NCI-H1105 (cell line): Measurements from ENCODE around the gene EIF4G3.
"Not testable (repeated sequence)": the region's sequence is repeated elsewhere in the genome, so short reads cannot be mapped to it uniquely, and the experiment has no call there.

ENCODE experiments used
- DNase-seq: peaks from one replicate; lab custom pipeline; 2025; lab: John Stamatoyannopoulos, UW

Gene EIF4G3

GRCh38 chr1:21176586-21177555 is at the start of gene EIF4G3:
TSS of gene EIF4G3 (minus strand) at chr1:21176897. CDS start at chr1:21002742, 174,155 bp downstream.
- DNase-seq = peak; percentile 98

GRCh38 chr1:21225065-21225464 is 48.4 kb upstream of the EIF4G3 start:
- DNase-seq = no peak

- peak; percentile 64 for DNase-seq
Observed at GRCh38 chr1:21220815-21221214, 44.1 kb upstream of the EIF4G3 start.

GRCh38 chr1:21219674-21220073 is 43.0 kb upstream of the EIF4G3 start:
- no peak for DNase-seq

- DNase-seq = no peak
Observed at GRCh38 chr1:21217812-21218596, 41.3 kb upstream of the EIF4G3 start.

GRCh38 chr1:21216835-21217811 is 40.4 kb upstream of the EIF4G3 start:
- DNase-seq = peak; percentile 17

GRCh38 chr1:21212126-21212525 is 35.4 kb upstream of the EIF4G3 start:
- no peak for DNase-seq

GRCh38 chr1:21208137-21208700 is 31.5 kb upstream of the EIF4G3 start:
- not testable (repeated sequence) for DNase-seq

- no peak for DNase-seq
Observed at GRCh38 chr1:21206117-21206516, 29.4 kb upstream of the EIF4G3 start.

- no peak for DNase-seq
Observed at GRCh38 chr1:21205416-21205815, 28.7 kb upstream of the EIF4G3 start.

- no peak for DNase-seq
Observed at GRCh38 chr1:21201650-21202049, 25.0 kb upstream of the EIF4G3 start.

- DNase-seq = not testable (repeated sequence)
Observed at GRCh38 chr1:21201238-21201637, 24.5 kb upstream of the EIF4G3 start.

- DNase-seq = no peak
Observed at GRCh38 chr1:21200767-21201166, 24.1 kb upstream of the EIF4G3 start.

- no peak for DNase-seq
Observed at GRCh38 chr1:21198929-21199328, 22.2 kb upstream of the EIF4G3 start.

- no peak for DNase-seq
Observed at GRCh38 chr1:21192871-21193270, 16.2 kb upstream of the EIF4G3 start.

GRCh38 chr1:21192284-21192683 is 15.6 kb upstream of the EIF4G3 start:
- DNase-seq = no peak

- DNase-seq = not testable (repeated sequence)
Observed at GRCh38 chr1:21190771-21191170, 14.1 kb upstream of the EIF4G3 start.

- peak; percentile 10 for DNase-seq
Observed at GRCh38 chr1:21189906-21190500, 13.3 kb upstream of the EIF4G3 start.

GRCh38 chr1:21189421-21189820 is 12.7 kb upstream of the EIF4G3 start:
- no peak for DNase-seq

GRCh38 chr1:21188235-21188634 is 11.5 kb upstream of the EIF4G3 start:
- peak; percentile 30 for DNase-seq

- no peak for DNase-seq
Observed at GRCh38 chr1:21185221-21185731, 8.6 kb upstream of the EIF4G3 start.
